Measurements from ENCODE around the gene ADAMTS19.

Gene ADAMTS19

GRCh38 chr5:129474544-129474943 lies 14.4 kb downstream of the ADAMTS19 start:
- Histone ChIP-seq H3K9me3 (ENCODE audit: control insufficient read depth, insufficient read depth, low read length) (no peaks in the 10 kb centered on the region), H3K27ac (ENCODE audit: low read length) (no peak overlapping the region), H3K27me3 (ENCODE audit: control insufficient read depth, insufficient read depth, low read length) (no peaks in the 10 kb centered on the region), H3K4me1 (ENCODE audit: control insufficient read depth, insufficient read depth, low read length) (no peaks in the 10 kb centered on the region), H3K4me3 (ENCODE audit: low read length) (no peak overlapping the region), H3K36me3 (ENCODE audit: control insufficient read depth, insufficient read depth, low read length) (no peaks in the 10 kb centered on the region)
- WGBS (ENCODE audit: insufficient coverage, insufficient read length), result no CpG with 5 or more reads among the region's 2 CpGs
- DNase-seq (ENCODE audit: low read depth, low spot score), result no peak

GRCh38 chr5:129476751-129477150 lies 16.7 kb downstream of the ADAMTS19 start:
- H3K9me3 ChIP-seq (ENCODE audit: control insufficient read depth, insufficient read depth, low read length), result no peaks in the 10 kb centered on the region
- H3K36me3 ChIP-seq (ENCODE audit: control insufficient read depth, insufficient read depth, low read length), result no peaks in the 10 kb centered on the region
- H3K27me3 ChIP-seq (ENCODE audit: control insufficient read depth, insufficient read depth, low read length), result no peaks in the 10 kb centered on the region
- H3K4me1 ChIP-seq (ENCODE audit: control insufficient read depth, insufficient read depth, low read length), result no peaks in the 10 kb centered on the region
- no peak overlapping the region for H3K27ac ChIP-seq (ENCODE audit: low read length)
- H3K4me3 ChIP-seq (ENCODE audit: low read length), result no peak overlapping the region
- no peak for DNase-seq (ENCODE audit: low read depth, low spot score)

GRCh38 chr5:129477532-129477931 lies 17.4 kb downstream of the ADAMTS19 start:
- H3K4me3 ChIP-seq (ENCODE audit: low read length), result no peak overlapping the region
- no peaks in the 10 kb centered on the region for H3K36me3 ChIP-seq (ENCODE audit: control insufficient read depth, insufficient read depth, low read length)
- H3K4me1 ChIP-seq (ENCODE audit: control insufficient read depth, insufficient read depth, low read length), result no peaks in the 10 kb centered on the region
- no peaks in the 10 kb centered on the region for H3K27me3 ChIP-seq (ENCODE audit: control insufficient read depth, insufficient read depth, low read length)
- no peaks in the 10 kb centered on the region for H3K9me3 ChIP-seq (ENCODE audit: control insufficient read depth, insufficient read depth, low read length)
- H3K27ac ChIP-seq (ENCODE audit: low read length), result no peak overlapping the region
- WGBS (ENCODE audit: insufficient coverage, insufficient read length), result no CpG with 5 or more reads among the region's 1 CpG
- no peak for DNase-seq (ENCODE audit: low read depth, low spot score)

- H3K27me3 ChIP-seq (ENCODE audit: control insufficient read depth, insufficient read depth, low read length), result no peaks in the 10 kb centered on the region
- no peak for DNase-seq (ENCODE audit: low read depth, low spot score)
- WGBS (ENCODE audit: insufficient coverage, insufficient read length), result no CpG with 5 or more reads among the region's 3 CpGs
- H3K4me3 ChIP-seq (ENCODE audit: low read length), result no peak overlapping the region
- no peaks in the 10 kb centered on the region for H3K36me3 ChIP-seq (ENCODE audit: control insufficient read depth, insufficient read depth, low read length)
- H3K9me3 ChIP-seq (ENCODE audit: control insufficient read depth, insufficient read depth, low read length), result no peaks in the 10 kb centered on the region
- no peak overlapping the region for H3K27ac ChIP-seq (ENCODE audit: low read length)
- H3K4me1 ChIP-seq (ENCODE audit: control insufficient read depth, insufficient read depth, low read length), result no peaks in the 10 kb centered on the region
Observed at GRCh38 chr5:129481161-129481560, 21.1 kb downstream of the ADAMTS19 start.

- Histone ChIP-seq H3K4me1 (ENCODE audit: control insufficient read depth, insufficient read depth, low read length) (no peaks in the 10 kb centered on the region), H3K9me3 (ENCODE audit: control insufficient read depth, insufficient read depth, low read length) (no peaks in the 10 kb centered on the region), H3K36me3 (ENCODE audit: control insufficient read depth, insufficient read depth, low read length) (no peaks in the 10 kb centered on the region), H3K27me3 (ENCODE audit: control insufficient read depth, insufficient read depth, low read length) (no peaks in the 10 kb centered on the region), H3K27ac (ENCODE audit: low read length) (no peak overlapping the region), H3K4me3 (ENCODE audit: low read length) (no peak overlapping the region)
- DNase-seq (ENCODE audit: low read depth, low spot score), result no peak
Observed at GRCh38 chr5:129496421-129496820, 36.3 kb downstream of the ADAMTS19 start.

GRCh38 chr5:129496864-129497595 lies 36.9 kb downstream of the ADAMTS19 start:
- no peak for DNase-seq (ENCODE audit: low read depth, low spot score)
- H3K27me3 ChIP-seq (ENCODE audit: control insufficient read depth, insufficient read depth, low read length), result no peaks in the 10 kb centered on the region
- no peaks in the 10 kb centered on the region for H3K36me3 ChIP-seq (ENCODE audit: control insufficient read depth, insufficient read depth, low read length)
- WGBS (ENCODE audit: insufficient coverage, insufficient read length), result no CpG with 5 or more reads among the region's 3 CpGs
- H3K4me3 ChIP-seq (ENCODE audit: low read length), result no peak overlapping the region
- H3K9me3 ChIP-seq (ENCODE audit: control insufficient read depth, insufficient read depth, low read length), result no peaks in the 10 kb centered on the region
- H3K4me1 ChIP-seq (ENCODE audit: control insufficient read depth, insufficient read depth, low read length), result no peaks in the 10 kb centered on the region
- no peak overlapping the region for H3K27ac ChIP-seq (ENCODE audit: low read length)

GRCh38 chr5:129499208-129499852 lies 39.2 kb downstream of the ADAMTS19 start:
- DNase-seq (ENCODE audit: low read depth, low spot score), result no peak
- Histone ChIP-seq H3K36me3 (ENCODE audit: control insufficient read depth, insufficient read depth, low read length) (no peaks in the 10 kb centered on the region), H3K27ac (ENCODE audit: low read length) (no peak overlapping the region), H3K4me1 (ENCODE audit: control insufficient read depth, insufficient read depth, low read length) (no peaks in the 10 kb centered on the region), H3K4me3 (ENCODE audit: low read length) (no peak overlapping the region), H3K9me3 (ENCODE audit: control insufficient read depth, insufficient read depth, low read length) (no peaks in the 10 kb centered on the region), H3K27me3 (ENCODE audit: control insufficient read depth, insufficient read depth, low read length) (no peaks in the 10 kb centered on the region)

- no CpG with 5 or more reads among the region's 3 CpGs for WGBS (ENCODE audit: insufficient coverage, insufficient read length)
- Histone ChIP-seq H3K27me3 (ENCODE audit: control insufficient read depth, insufficient read depth, low read length) (no peaks in the 10 kb centered on the region), H3K27ac (ENCODE audit: low read length) (no peak overlapping the region), H3K4me3 (ENCODE audit: low read length) (no peak overlapping the region), H3K36me3 (ENCODE audit: control insufficient read depth, insufficient read depth, low read length) (no peaks in the 10 kb centered on the region), H3K9me3 (ENCODE audit: control insufficient read depth, insufficient read depth, low read length) (no peaks in the 10 kb centered on the region), H3K4me1 (ENCODE audit: control insufficient read depth, insufficient read depth, low read length) (no peaks in the 10 kb centered on the region)
- no peak for DNase-seq (ENCODE audit: low read depth, low spot score)
Observed at GRCh38 chr5:129500101-129500500, 40.0 kb downstream of the ADAMTS19 start.

- DNase-seq (ENCODE audit: low read depth, low spot score), result no peak
- H3K36me3 ChIP-seq (ENCODE audit: control insufficient read depth, insufficient read depth, low read length), result no peaks in the 10 kb centered on the region
- no peaks in the 10 kb centered on the region for H3K27me3 ChIP-seq (ENCODE audit: control insufficient read depth, insufficient read depth, low read length)
- no peak overlapping the region for H3K4me3 ChIP-seq (ENCODE audit: low read length)
- H3K9me3 ChIP-seq (ENCODE audit: control insufficient read depth, insufficient read depth, low read length), result no peaks in the 10 kb centered on the region
- no peaks in the 10 kb centered on the region for H3K4me1 ChIP-seq (ENCODE audit: control insufficient read depth, insufficient read depth, low read length)
- no peak overlapping the region for H3K27ac ChIP-seq (ENCODE audit: low read length)
- no CpG with 5 or more reads among the region's 1 CpG for WGBS (ENCODE audit: insufficient coverage, insufficient read length)
Observed at GRCh38 chr5:129506086-129506485, 46.0 kb downstream of the ADAMTS19 start.

GRCh38 chr5:129506950-129507349 lies 46.9 kb downstream of the ADAMTS19 start:
- Histone ChIP-seq H3K27ac (ENCODE audit: low read length) (no peak overlapping the region), H3K27me3 (ENCODE audit: control insufficient read depth, insufficient read depth, low read length) (no peaks in the 10 kb centered on the region), H3K4me3 (ENCODE audit: low read length) (no peak overlapping the region)

GRCh38 chr5:129507527-129507926 lies 47.4 kb downstream of the ADAMTS19 start:
- Histone ChIP-seq H3K9me3 (ENCODE audit: control insufficient read depth, insufficient read depth, low read length) (no peaks in the 10 kb centered on the region), H3K27ac (ENCODE audit: low read length) (no peak overlapping the region), H3K4me1 (ENCODE audit: control insufficient read depth, insufficient read depth, low read length) (no peaks in the 10 kb centered on the region), H3K4me3 (ENCODE audit: low read length) (no peak overlapping the region), H3K27me3 (ENCODE audit: control insufficient read depth, insufficient read depth, low read length) (no peaks in the 10 kb centered on the region), H3K36me3 (ENCODE audit: control insufficient read depth, insufficient read depth, low read length) (no peaks in the 10 kb centered on the region)
- no CpG with 5 or more reads among the region's 6 CpGs for WGBS (ENCODE audit: insufficient coverage, insufficient read length)
- no peak for DNase-seq (ENCODE audit: low read depth, low spot score)

More at GRCh38 chr5:129506950-129507349, 46.9 kb downstream of the ADAMTS19 start:
- no peak for DNase-seq (ENCODE audit: low read depth, low spot score)
- Histone ChIP-seq H3K36me3 (ENCODE audit: control insufficient read depth, insufficient read depth, low read length) (no peaks in the 10 kb centered on the region), H3K4me1 (ENCODE audit: control insufficient read depth, insufficient read depth, low read length) (no peaks in the 10 kb centered on the region), H3K9me3 (ENCODE audit: control insufficient read depth, insufficient read depth, low read length) (no peaks in the 10 kb centered on the region)

Measured in iPS DF 6.9 (cell line).